GM18868 (cell line): Measurements from ENCODE around the gene MAPRE3.

ENCODE experiments used
- ATAC-seq: cut with Tn5 transposase; IDR thresholded peaks from one replicate; pipeline ENCODE4 v1.9.1; 2021; ENCODE audit warnings: mild to moderate bottlenecking, moderate library complexity; ENCODE audit not compliant: unreplicated experiment

Gene MAPRE3

GRCh38 chr2:27010139-27010538 lies 39.7 kb downstream of the MAPRE3 start:
- no peak for ATAC-seq

- no peak for ATAC-seq
Observed at GRCh38 chr2:27013738-27014137, 43.3 kb downstream of the MAPRE3 start.

GRCh38 chr2:27014771-27015433 lies 44.5 kb downstream of the MAPRE3 start:
- no peak for ATAC-seq

GRCh38 chr2:27016801-27017325 lies 46.4 kb downstream of the MAPRE3 start:
- no peak for ATAC-seq

GRCh38 chr2:27018142-27018541 lies 47.7 kb downstream of the MAPRE3 start:
- no peak for ATAC-seq

GRCh38 chr2:27019459-27019858 lies 49.0 kb downstream of the MAPRE3 start:
- ATAC-seq = no peak

- ATAC-seq = no peak
Observed at GRCh38 chr2:27019931-27020855, 49.8 kb downstream of the MAPRE3 start.

GRCh38 chr2:27021253-27022049 lies 51.0 kb downstream of the MAPRE3 start:
- no peak for ATAC-seq

GRCh38 chr2:27023740-27024139 lies 53.3 kb downstream of the MAPRE3 start:
- no peak for ATAC-seq

- no peak for ATAC-seq
Observed at GRCh38 chr2:27024188-27024587, 53.8 kb downstream of the MAPRE3 start.

GRCh38 chr2:27024812-27025211 lies 54.4 kb downstream of the MAPRE3 start:
- ATAC-seq = no peak

- no peak for ATAC-seq
Observed at GRCh38 chr2:27025281-27025800, 54.9 kb downstream of the MAPRE3 start.

- no peak for ATAC-seq
Observed at GRCh38 chr2:27025861-27026851, 55.7 kb downstream of the MAPRE3 start.

GRCh38 chr2:27027211-27027651 lies 56.8 kb downstream of the MAPRE3 start:
- no peak for ATAC-seq

- no peak for ATAC-seq
Observed at GRCh38 chr2:27029051-27029450, 58.6 kb downstream of the MAPRE3 start.

- peak; percentile 96 for ATAC-seq
Observed at GRCh38 chr2:27032495-27033252, 62.2 kb downstream of the MAPRE3 start, which contains the start of gene TMEM214. Gene TMEM214, plus strand, starts transcription at chr2:27032965. Its CDS starts 51 bp downstream, at chr2:27033016.

GRCh38 chr2:27033253-27033852 lies 62.9 kb downstream of the MAPRE3 start:
- ATAC-seq = no peak

GRCh38 chr2:27038012-27038411 lies 67.6 kb downstream of the MAPRE3 start:
- ATAC-seq = no peak
